GM12878 (cell line): ENCODE measurements around the gene BMF. TPM values are rescaled to one million over a fixed set of nuclear protein-coding genes. Genes with fewer than 3 reads are reported as not detected.
A peak's percentile ranks its signal among the peaks of the same experiment; 100 is the strongest.

ENCODE experiments used
- BHLHE40 ChIP-seq, 2 experiments: fragments of 450-650 bp in 1 of 2; IDR thresholded peaks; 2 replicates each; pipeline ENCODE4 v1.6.1; 2011 to 2017; ENCODE audit warnings: low read depth in 2 of 2, borderline replicate concordance in 1 of 2, improper control_type of control experiment in 1 of 2, low read length in 1 of 2, mild to moderate bottlenecking in 1 of 2
- CREM ChIP-seq: IDR thresholded peaks from 2 replicates; pipeline ENCODE4 v1.6.1; 2014; ENCODE audit warnings: antibody characterized with exemption, low read depth
- EED ChIP-seq: sonication (generic); IDR thresholded peaks from 2 replicates; pipeline ENCODE4 v1.6.1; 2016; ENCODE audit warnings: antibody characterized with exemption, low read depth
- HCFC1 ChIP-seq: fragments of 150-350 bp; IDR thresholded peaks from 2 replicates; pipeline ENCODE4 v1.6.1; 2014; ENCODE audit warnings: low read length
- HDAC6 ChIP-seq: fragments of 200-600 bp; sonication (generic); IDR thresholded peaks from one replicate; pipeline ENCODE4 v1.8.0; 2017; ENCODE audit warnings: antibody characterized with exemption; ENCODE audit not compliant: unreplicated experiment
- MEF2A ChIP-seq: IDR thresholded peaks from 2 replicates; pipeline ENCODE4 v1.6.1; 2011; ENCODE audit warnings: low read depth, mild to moderate bottlenecking, low read length, moderate library complexity; ENCODE audit not compliant: insufficient read depth
- PAX5 ChIP-seq: IDR thresholded peaks from 2 replicates; pipeline ENCODE4 v1.6.1; 2011; ENCODE audit warnings: low read depth, low read length, borderline replicate concordance
- SPI1 ChIP-seq: IDR thresholded peaks from 2 replicates; pipeline ENCODE4 v1.6.1; 2011; ENCODE audit warnings: low read depth, mild to moderate bottlenecking, low read length, moderate library complexity, borderline replicate concordance; ENCODE audit not compliant: insufficient read depth
- polyA plus RNA-seq, 11 experiments: library from polyadenylated mRNA; depleted of rRNA in 4 of 11; unstranded in 6 of 11; stranded (reverse) in 5 of 11; fragments of >200 nt; fragmentation: Nextera tagmentation in 4 of 11; fragmentation: Illumina TruSeq in 1 of 11; extraction: Ambion mirVana in 4 of 11; extraction: Trizol in 1 of 11; gene quantifications; 1 replicate in 1 of 11; 2 replicates in 10 of 11; pipeline versions ENCODE4 v1.2.1 to v1.2.3, GENCODE V29; 2011 to 2016; ENCODE audit warnings: inconsistent platforms in 2 of 11, missing spikeins in 2 of 11, low read depth in 1 of 11
- total RNA-seq, 4 experiments: library from RNA; depleted of rRNA in 3 of 4; stranded (reverse); fragments of >200 nt in 3 of 4; fragmentation: Illumina TruSeq in 1 of 4; extraction: Trizol in 1 of 4; gene quantifications; 2 replicates each; pipeline versions ENCODE4 v1.2.1 to v1.2.3, GENCODE V29; 2013 to 2021
- TF ChIP-seq, protein P1 (sequence below): fragments of 450-650 bp; IDR thresholded peaks from 2 replicates; pipeline ENCODE4 v1.6.1; 2017; ENCODE audit warnings: antibody characterized with exemption, mild to moderate bottlenecking, moderate library complexity
- TF ChIP-seq, protein P2 (sequence below): fragments of 450-650 bp; formaldehyde crosslinking; IDR thresholded peaks from 2 replicates; pipeline ENCODE4 v1.4.0; 2022; ENCODE audit warnings: mild to moderate bottlenecking, moderate library complexity
- TF ChIP-seq, protein P3 (sequence below): fragments of 450-650 bp; conservative IDR thresholded peaks from 2 replicates; pipeline ENCODE4 v1.6.1; 2017; ENCODE audit warnings: mild to moderate bottlenecking, moderate library complexity
- TF ChIP-seq, protein P4 (sequence below): fragments of 450-650 bp; IDR thresholded peaks from 2 replicates; pipeline ENCODE4 v1.6.1; 2016; ENCODE audit warnings: mild to moderate bottlenecking
- TF ChIP-seq, protein P5 (sequence below): fragments of 450-650 bp; IDR thresholded peaks from 2 replicates; pipeline ENCODE4 v1.6.1; 2017; ENCODE audit warnings: mild to moderate bottlenecking, moderate library complexity

The BMF gene
- total and polyA plus RNA-seq, 10 of the 15 experiments (the other 5 are each of a cell fraction or from before 2014, with no cell fraction given): 0.82 to 34.9 (median 16.9) TPM

DNA sequence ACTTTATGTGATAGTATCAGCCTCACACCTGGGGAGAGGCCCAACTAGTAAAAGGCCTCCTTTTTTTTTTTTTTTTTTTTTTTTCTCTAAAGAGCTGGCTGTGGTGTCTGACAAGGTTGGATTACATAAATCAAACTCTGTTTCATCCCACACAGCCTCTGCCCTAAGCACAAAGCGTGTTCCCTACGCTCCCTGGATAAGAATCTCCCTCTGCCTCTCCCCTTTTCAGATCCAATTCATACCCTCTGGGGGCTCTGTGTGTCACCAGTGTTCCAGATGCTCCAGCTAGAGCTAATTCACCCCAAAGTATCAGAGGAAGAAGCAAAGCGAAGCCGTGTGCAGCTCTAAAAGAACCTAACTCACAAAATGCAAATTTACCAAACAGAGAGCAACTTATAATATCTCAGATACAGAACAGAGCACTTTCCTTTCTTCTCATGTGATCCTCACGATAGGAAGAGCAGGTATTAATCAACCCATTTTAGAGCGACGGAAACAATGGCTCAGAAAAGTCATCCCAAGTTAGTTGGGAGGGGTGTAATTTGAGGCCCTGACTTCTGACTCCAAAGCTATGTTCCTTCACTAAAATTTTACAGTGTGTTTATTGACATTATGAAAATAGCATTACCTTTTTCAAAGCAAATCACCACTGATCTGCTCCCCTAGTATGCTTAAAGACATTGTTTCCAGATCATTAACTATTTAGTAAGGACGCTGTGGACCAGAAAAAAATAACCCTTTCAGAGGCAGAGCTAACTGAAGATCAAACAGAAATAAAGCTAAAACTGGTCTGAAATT, 12.4 kb downstream of the BMF start (continued):
- TF ChIP-seq, protein P1, sequence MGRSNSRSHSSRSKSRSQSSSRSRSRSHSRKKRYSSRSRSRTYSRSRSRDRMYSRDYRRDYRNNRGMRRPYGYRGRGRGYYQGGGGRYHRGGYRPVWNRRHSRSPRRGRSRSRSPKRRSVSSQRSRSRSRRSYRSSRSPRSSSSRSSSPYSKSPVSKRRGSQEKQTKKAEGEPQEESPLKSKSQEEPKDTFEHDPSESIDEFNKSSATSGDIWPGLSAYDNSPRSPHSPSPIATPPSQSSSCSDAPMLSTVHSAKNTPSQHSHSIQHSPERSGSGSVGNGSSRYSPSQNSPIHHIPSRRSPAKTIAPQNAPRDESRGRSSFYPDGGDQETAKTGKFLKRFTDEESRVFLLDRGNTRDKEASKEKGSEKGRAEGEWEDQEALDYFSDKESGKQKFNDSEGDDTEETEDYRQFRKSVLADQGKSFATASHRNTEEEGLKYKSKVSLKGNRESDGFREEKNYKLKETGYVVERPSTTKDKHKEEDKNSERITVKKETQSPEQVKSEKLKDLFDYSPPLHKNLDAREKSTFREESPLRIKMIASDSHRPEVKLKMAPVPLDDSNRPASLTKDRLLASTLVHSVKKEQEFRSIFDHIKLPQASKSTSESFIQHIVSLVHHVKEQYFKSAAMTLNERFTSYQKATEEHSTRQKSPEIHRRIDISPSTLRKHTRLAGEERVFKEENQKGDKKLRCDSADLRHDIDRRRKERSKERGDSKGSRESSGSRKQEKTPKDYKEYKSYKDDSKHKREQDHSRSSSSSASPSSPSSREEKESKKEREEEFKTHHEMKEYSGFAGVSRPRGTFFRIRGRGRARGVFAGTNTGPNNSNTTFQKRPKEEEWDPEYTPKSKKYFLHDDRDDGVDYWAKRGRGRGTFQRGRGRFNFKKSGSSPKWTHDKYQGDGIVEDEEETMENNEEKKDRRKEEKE: no peak
- TF ChIP-seq, protein P2, sequence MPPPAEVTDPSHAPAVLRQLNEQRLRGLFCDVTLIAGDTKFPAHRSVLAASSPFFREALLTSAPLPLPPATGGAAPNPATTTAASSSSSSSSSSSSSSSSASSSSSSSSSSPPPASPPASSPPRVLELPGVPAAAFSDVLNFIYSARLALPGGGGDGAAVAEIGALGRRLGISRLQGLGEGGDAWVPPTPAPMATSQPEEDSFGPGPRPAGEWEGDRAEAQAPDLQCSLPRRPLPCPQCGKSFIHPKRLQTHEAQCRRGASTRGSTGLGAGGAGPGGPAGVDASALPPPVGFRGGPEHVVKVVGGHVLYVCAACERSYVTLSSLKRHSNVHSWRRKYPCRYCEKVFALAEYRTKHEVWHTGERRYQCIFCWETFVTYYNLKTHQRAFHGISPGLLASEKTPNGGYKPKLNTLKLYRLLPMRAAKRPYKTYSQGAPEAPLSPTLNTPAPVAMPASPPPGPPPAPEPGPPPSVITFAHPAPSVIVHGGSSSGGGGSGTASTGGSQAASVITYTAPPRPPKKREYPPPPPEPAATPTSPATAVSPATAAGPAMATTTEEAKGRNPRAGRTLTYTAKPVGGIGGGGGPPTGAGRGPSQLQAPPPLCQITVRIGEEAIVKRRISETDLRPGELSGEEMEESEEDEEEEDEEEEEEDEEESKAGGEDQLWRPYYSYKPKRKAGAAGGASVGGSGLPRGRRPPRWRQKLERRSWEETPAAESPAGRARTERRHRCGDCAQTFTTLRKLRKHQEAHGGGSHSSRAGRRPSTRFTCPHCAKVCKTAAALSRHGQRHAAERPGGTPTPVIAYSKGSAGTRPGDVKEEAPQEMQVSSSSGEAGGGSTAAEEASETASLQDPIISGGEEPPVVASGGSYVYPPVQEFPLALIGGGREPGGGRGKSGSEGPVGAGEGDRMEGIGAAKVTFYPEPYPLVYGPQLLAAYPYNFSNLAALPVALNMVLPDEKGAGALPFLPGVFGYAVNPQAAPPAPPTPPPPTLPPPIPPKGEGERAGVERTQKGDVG (CRISPR knock-in tag): no peak
- TF ChIP-seq, protein P3, sequence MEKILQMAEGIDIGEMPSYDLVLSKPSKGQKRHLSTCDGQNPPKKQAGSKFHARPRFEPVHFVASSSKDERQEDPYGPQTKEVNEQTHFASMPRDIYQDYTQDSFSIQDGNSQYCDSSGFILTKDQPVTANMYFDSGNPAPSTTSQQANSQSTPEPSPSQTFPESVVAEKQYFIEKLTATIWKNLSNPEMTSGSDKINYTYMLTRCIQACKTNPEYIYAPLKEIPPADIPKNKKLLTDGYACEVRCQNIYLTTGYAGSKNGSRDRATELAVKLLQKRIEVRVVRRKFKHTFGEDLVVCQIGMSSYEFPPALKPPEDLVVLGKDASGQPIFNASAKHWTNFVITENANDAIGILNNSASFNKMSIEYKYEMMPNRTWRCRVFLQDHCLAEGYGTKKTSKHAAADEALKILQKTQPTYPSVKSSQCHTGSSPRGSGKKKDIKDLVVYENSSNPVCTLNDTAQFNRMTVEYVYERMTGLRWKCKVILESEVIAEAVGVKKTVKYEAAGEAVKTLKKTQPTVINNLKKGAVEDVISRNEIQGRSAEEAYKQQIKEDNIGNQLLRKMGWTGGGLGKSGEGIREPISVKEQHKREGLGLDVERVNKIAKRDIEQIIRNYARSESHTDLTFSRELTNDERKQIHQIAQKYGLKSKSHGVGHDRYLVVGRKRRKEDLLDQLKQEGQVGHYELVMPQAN: no peak
- no peak; the same call in 1 of the 2 replicates for TF ChIP-seq EED
- no peak for TF ChIP-seq HDAC6
- no peak for TF ChIP-seq SPI1
- TF ChIP-seq HCFC1: no peak
- no peak for TF ChIP-seq CREM
- TF ChIP-seq, protein P4, sequence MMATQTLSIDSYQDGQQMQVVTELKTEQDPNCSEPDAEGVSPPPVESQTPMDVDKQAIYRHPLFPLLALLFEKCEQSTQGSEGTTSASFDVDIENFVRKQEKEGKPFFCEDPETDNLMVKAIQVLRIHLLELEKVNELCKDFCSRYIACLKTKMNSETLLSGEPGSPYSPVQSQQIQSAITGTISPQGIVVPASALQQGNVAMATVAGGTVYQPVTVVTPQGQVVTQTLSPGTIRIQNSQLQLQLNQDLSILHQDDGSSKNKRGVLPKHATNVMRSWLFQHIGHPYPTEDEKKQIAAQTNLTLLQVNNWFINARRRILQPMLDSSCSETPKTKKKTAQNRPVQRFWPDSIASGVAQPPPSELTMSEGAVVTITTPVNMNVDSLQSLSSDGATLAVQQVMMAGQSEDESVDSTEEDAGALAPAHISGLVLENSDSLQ: no peak
- no peak for TF ChIP-seq PAX5
- TF ChIP-seq, protein P5, sequence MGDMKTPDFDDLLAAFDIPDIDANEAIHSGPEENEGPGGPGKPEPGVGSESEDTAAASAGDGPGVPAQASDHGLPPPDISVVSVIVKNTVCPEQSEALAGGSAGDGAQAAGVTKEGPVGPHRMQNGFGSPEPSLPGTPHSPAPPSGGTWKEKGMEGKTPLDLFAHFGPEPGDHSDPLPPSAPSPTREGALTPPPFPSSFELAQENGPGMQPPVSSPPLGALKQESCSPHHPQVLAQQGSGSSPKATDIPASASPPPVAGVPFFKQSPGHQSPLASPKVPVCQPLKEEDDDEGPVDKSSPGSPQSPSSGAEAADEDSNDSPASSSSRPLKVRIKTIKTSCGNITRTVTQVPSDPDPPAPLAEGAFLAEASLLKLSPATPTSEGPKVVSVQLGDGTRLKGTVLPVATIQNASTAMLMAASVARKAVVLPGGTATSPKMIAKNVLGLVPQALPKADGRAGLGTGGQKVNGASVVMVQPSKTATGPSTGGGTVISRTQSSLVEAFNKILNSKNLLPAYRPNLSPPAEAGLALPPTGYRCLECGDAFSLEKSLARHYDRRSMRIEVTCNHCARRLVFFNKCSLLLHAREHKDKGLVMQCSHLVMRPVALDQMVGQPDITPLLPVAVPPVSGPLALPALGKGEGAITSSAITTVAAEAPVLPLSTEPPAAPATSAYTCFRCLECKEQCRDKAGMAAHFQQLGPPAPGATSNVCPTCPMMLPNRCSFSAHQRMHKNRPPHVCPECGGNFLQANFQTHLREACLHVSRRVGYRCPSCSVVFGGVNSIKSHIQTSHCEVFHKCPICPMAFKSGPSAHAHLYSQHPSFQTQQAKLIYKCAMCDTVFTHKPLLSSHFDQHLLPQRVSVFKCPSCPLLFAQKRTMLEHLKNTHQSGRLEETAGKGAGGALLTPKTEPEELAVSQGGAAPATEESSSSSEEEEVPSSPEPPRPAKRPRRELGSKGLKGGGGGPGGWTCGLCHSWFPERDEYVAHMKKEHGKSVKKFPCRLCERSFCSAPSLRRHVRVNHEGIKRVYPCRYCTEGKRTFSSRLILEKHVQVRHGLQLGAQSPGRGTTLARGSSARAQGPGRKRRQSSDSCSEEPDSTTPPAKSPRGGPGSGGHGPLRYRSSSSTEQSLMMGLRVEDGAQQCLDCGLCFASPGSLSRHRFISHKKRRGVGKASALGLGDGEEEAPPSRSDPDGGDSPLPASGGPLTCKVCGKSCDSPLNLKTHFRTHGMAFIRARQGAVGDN: peak; percentile 47; the same call in 1 of the 2 replicates
- TF ChIP-seq BHLHE40 (IDR thresholded peaks at IDR 0.05; ENCODE audit: borderline replicate concordance in 1 of 2, low read depth in 2 of 2, low read length in 1 of 2): 0 out of 4 replicates have a peak, but pooled peaks of 1 of the 2 experiments have one; percentile 42
- TF ChIP-seq MEF2A: 0 out of 2 replicates have a peak, but pooled peaks have one; percentile 4
